Raji (cell line): ENCODE results near the gene ZNF236.

Experiments used
- POLR2A ChIP-seq: IDR thresholded peaks from 2 replicates; pipeline ENCODE4 v1.6.1; 2011; ENCODE audit warnings: low read depth, low read length, control low read depth; ENCODE audit not compliant: insufficient read depth

ZNF236 gene

DNA sequence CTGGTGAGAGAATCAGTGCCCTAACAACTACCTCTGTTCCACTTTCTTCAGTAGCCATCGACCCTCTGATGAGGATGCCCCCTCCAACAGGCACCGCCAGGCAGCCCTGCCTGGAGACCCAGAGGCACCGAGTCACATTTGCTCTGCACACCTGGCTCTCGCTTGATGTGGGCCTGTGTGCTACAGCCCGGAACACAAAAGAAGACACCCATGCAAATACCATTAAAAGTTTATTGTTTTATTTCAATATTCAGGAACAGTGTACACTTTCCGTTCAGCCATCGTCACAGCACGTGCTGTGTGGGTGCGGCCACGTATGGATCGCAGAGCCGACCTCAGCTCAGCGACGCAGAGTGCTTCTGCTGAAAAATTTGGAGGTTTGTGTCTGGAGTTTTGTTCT lies 156.3 kb downstream of the ZNF236 start:
- no peak for TF ChIP-seq POLR2A

- TF ChIP-seq POLR2A: no peak
These were observed 156.9 kb downstream of the ZNF236 start for GRCh38 chr18:76979111-76979751.

DNA sequence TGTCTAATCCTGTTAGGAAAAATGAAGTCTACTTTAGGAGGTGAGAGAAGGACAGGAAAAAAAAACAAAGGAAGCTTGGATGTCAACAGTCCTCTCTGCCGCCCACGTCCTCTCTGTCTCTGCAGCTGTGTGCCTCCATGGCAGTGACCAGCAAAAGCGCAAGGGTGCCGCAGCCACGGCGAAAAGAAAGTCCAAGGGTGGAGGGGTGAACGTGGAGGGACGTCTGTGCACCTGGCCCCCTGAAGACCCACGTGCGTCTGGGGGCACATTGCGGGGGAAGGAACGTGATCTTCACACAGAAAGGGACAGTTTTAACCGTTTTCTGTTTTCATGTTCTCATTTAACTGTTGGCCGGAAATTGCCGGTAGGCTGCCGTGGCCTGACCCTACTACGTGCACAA lies 157.5 kb downstream of the ZNF236 start:
- no peak for TF ChIP-seq POLR2A

GRCh38 chr18:76980663-76981395 lies 158.5 kb downstream of the ZNF236 start:
- TF ChIP-seq POLR2A: no peak

DNA sequence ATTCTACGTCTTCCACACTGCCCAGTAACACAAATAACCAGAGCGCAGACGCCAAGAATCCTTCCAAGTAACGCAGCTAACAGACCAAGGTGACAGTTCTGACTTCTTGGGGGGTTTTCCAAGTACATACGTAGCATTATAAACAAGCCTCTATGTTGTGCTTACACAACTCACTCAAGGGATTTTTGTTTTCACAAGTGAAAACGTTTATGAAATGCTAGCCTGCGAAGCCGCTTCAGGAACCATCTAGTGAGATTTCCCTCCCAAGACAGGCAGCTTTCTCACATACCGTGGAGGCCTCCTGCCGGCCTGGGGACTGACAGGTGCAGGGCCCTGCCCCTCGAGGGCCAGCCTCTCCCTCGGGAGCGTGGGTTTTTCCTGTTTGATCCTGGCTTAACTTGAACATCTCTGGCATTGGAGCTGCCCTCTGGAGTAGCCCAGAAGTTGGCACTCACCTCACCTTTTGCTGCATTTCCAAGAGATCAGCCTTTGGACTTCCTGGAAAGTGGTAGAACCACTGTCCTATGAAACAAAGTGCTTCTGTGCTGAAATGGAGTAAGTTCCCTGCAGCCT lies 159.1 kb downstream of the ZNF236 start:
- no peak for TF ChIP-seq POLR2A

GRCh38 chr18:76982038-76982437 lies 159.7 kb downstream of the ZNF236 start:
- TF ChIP-seq POLR2A: no peak

GRCh38 chr18:76982841-76983583 lies 160.7 kb downstream of the ZNF236 start:
- TF ChIP-seq POLR2A: no peak

DNA sequence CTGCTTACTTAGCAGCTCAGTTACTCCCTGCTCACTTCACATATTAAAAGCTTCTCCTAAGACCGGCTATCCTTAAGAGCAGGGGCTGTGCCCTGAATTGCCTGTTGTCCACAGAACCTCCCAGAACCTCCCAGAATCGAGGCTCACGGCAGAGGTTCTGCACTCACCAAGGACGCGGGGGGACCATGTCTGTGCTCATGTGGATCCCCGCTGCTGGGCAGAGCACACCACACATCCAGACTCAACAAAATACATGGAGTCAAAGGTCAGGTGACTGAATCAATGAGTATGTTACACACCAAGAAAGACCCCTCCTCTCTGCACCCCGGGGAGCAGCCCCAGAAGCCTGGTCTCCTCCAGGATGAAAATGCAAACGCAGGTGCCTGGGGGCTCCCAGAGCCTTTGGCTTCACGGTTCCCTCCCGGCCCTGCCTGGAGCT lies 161.3 kb downstream of the ZNF236 start:
- TF ChIP-seq POLR2A: no peak

DNA sequence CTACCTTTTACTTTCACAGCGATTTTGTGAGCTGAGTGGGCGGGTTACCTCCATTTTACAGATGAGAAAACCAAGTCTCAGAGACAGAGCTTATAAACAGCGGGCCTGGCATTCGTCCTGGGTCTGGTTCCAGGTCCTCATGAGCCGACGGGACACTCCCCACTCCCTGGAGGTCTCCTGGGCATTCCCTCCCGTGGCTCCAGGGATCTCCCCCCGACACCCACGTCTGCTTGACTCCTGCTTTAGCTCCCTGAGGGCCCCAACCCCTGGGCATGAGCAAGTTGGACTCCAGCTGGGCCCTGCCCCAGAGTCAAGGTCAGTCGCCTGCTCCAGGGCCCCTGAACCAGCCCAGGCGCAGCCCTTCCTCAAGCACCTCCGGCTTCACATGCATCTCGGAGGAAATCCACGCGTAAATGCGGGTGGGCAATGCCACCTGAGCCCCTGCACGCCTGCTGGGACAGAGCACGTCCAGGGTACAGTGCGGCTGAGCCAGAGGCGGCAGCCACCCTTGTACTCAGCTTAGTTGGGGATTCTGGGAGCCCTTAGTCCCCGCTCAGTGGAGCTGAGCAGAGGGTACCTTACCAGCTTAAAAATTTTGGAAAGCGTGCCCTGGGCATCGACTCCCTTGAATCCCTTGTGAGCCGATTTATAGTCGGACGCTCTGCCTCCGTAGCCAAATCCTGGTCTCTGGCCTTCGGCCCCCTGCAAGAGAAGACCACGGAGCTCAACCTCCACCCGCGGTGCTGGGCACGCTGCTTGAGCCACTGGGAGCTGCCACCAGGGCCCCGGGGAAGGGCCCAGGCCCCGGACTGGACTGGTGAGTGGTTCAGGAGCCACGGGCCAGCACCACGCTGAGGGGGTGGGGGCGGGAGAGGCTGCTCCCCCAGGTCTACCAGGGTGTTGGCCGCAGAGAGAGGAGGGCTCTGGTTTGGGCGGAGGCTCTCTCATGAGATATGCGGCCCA lies 162.1 kb downstream of the ZNF236 start:
- no peak for TF ChIP-seq POLR2A

GRCh38 chr18:76985156-76985950 lies 163.0 kb downstream of the ZNF236 start:
- TF ChIP-seq POLR2A: no peak

DNA sequence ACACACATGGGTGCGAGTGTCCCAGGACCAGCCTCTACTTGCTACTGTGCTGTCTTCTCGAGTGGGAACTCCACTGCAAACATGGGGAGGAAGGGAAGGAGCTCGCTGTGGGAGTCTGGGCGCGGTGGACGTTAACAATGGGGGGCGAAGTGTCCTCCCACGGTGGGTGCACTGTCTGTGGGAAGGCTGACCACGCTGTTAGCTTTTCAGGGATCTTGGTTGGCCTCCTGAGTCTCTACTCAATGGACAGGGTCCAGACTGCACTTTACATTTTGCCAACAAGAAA lies 163.5 kb downstream of the ZNF236 start:
- TF ChIP-seq POLR2A: no peak

- no peak for TF ChIP-seq POLR2A
These were observed 164.0 kb downstream of the ZNF236 start for GRCh38 chr18:76986406-76986805.

DNA sequence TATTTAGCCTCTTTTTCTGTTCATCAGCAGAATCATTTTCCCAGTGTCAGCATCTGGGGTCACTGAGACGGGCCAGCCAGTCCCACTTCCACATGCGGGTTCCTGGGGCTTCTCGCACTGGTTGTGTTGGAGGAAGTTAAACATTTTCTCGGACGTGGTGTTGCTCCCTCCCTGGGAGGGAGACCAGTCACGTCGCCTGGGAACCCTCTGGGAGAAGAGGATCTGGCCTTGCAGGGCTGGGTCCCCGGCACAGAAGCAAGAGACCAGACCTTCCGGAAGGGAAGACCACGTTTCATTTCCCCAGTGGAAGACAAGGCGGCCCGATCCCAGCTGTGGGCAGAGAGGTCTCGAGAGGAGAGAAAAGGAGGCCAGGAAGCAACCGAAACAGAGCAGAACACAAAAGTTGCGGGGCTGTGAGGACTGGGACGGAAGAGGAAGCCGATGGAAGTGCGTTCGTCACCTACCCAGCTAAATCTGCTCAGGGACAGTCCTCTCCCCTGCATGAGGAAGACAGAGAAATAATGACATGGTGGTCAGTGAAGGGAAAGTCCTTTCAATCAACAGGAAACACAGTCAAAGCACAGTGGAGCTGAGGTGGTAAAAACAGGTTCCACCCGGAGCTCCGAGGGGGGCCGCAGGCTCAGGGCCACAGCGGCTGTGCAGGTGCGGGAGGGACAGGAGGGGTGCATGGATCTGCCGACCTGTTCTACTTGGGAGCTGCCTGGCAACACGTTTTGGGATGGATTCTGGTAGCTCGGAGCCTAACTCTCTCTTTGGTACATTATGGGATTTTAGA lies 165.9 kb downstream of the ZNF236 start:
- TF ChIP-seq POLR2A: no peak
